Activated CD8-positive, alpha-beta memory T cell treated with anti-CD3 and anti-CD28 coated beads, Interleukin-2, amount 50 U/mL, for 24 hours (primary cell): ENCODE results near the gene BRD1.

Source experiments
- DNase-seq: peaks from one replicate; pipeline ENCODE4 v3.0.0-alpha.2; 2020; ENCODE audit errors: extremely low read depth

The BRD1 gene

DNA sequence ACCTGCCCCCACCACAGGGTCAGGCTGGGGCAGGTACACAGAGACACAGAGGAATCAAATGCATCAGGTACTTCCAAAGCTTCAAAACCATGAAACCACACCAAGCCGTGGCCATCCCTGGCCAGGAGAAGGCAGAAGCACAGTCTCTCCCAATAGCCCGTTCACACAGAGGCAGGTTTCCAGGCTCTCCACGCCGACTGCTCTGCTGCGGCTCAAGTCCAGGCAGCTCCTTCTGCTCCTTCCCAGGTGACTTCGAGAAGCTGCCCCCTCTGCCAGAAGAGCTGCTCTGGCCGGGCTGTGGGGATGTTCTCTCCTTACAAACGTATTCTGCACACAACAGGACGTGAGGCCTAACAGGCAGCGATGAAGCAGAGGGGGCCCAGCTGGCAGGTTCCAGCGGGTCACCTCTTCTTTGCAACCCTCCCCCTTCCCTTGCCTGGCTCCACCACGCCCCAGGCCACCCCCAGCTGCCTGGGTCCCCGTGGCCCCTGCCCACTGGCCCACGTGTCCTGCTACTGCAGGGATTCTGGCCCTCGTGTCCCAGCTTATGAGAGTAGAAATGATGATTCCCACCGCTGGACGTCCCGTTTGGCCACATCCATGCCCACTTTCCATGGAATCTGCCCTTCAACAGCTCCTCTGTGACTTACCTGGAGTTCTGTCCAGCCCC is 26.1 kb downstream of the BRD1 start:
- no peak for DNase-seq

DNA sequence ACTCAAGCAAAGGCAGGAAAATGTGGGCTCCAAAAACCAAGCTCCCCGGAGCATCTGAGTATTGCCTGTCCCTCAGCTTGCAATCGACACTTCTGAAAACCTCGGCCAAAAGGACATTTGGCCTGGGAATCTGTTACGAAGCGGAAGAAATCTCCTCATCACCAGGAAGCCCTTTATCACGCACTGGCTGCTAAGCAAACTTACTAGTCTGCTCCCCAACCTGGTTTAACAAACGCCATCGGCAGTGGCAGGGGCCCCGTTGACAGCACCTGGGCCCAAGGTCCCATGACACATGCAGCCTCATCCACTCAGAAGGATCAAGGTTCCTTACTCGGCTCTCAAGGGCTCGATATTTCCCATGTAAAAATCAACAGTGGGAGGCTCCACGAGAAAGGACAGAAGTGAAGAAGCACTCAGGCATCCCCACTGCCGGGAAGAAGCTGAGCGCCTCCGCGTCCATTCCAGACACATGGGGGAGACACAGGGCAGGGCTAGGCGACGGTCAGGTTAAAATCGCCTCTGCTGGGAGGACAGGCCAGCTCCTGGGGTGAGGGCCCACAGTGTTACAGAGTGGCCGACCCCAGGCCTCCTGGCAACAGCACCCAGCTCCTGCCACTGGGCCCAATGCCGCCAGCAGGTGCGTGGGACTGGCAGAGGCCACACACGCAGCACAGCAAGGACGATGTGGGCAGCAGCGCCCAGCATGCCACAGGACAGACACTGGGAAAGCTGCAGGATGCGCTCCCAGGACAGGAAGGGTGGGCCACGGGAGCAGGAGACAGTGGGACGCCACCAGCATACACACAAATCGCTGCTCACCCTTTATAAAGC is 27.1 kb downstream of the BRD1 start:
- no peak for DNase-seq

DNA sequence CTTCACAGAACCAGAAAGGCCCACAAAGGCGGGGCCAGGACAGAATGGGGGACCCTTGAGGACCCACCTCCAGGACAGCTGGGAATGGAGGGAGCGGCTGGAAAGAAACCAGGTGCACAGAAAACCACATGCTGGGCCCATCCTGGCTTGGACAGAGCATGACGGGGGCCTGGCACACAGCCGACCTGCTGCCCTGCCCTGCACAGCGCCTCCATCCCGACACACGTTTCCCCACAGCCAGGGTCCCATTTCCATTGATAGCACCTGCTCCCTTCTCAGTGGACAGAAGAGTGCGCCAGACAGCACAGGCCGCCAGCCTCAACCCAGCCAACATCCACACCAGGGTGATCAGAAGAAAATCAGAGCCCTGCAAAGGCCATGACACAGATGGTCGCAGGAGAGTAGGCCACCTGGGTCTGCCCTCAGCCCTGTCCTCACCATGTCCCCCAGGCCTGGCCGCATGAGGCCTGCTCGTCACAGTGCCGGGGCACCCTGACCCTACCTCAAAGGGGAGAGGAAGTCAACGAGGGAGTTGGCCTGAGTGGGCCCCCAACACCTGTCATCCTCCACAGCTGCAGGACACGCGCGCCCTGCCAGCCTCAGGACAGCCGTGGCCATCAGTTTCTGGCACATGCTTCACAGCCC is 28.1 kb downstream of the BRD1 start:
- no peak for DNase-seq

DNA sequence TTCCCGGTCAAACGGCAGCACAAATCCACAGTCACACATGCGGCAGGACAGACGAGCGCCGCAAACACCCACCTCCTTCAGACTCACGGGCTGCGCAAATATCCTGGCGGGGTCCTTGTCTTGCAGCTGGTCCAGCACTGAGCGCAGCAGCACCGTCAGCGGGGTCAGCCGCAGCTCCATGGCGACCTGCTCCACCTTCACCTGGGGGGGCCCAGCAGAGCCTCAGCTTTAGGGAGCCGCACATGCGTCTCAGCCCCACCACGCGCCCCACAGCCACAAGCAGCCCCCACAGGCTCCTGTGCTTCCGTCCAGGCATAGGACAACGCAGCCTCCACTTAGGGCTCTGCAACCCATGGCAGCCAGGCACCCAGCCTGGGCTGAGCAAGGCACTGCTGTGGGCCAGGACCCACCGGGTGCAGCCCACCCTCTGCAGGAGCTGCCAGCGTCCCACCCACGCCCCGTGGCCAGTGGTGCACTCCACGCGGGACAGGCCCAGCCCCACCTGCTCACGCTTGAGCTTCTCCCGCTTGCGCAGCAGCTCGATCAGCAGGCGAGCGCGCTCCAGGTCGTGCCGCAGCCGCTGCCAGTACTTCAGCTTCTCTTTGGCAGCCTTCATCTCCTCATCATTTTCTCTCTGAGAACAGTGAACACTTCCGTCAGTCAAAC is 29.1 kb downstream of the BRD1 start:
- no peak for DNase-seq

DNA sequence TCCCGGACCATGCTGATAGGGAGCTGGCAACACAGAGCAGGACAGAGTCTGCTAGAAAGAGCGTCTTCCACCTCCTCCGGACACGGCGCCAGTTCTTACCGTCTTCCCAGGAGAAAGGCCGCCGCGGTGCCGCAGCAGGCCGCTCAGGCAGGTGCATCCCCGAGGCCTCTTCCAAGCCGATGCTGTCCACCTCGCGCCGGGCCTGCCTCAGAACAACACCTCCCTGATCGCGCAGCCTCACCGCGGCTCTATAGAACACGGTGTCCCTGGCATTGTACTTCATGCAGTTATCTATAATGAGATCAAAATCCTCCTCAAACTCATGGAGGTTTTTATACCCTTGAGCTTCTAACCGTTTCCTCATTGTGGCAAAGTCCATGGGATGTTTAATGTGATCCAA is 30.0 kb downstream of the BRD1 start:
- no peak for DNase-seq

DNA sequence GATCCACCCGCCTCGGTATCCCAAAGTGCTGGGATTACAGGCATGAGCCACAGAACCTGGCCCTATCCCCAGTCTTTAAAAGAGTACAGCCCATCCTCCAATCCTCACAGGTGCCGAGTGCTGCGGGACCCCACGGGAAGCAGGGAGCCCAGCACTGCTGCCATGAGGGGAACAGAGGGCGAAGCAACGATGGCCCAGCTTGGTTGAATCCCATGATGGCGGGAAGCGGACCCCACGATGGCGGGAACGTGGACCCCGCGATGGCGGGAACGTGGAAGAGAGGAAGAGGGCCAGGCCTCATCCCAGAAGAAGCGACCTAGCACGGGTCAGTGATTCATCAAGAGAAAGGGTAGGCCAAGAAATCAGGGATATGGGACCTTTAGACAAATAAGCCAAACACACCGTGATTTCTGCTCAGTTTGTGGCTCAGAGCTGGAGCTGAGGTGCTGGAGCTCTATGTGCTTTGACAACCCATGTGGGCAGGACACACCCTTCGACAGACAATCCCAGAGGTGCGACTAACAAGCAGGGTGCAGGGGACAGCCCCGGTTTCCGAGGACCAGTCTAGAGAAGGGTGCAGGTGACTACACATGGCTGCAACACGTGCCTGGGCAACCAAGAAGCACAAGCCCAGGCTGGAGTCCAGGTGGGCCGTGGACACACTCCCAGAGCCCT is 30.9 kb downstream of the BRD1 start:
- DNase-seq = no peak

DNA sequence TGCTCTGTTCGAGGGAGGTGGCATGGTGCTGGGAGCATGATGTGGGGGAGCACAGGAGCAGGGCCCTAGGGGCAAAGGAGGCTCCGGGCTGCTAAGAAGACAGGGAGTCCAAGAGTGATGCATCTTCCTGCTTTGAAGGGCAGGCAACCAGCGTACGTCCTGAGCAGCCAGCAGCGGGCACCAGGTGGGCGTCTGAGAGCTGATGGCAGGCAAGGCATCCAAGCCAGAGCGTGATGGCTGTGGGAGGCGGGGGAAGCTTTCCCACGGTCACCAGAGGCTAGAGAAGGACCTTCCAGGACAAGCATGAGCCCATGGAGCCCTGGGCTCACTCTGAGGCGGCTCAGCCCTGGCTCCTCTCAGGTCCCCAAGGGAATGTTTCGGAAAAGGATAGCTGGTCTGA is 32.2 kb downstream of the BRD1 start:
- DNase-seq = no peak

DNA sequence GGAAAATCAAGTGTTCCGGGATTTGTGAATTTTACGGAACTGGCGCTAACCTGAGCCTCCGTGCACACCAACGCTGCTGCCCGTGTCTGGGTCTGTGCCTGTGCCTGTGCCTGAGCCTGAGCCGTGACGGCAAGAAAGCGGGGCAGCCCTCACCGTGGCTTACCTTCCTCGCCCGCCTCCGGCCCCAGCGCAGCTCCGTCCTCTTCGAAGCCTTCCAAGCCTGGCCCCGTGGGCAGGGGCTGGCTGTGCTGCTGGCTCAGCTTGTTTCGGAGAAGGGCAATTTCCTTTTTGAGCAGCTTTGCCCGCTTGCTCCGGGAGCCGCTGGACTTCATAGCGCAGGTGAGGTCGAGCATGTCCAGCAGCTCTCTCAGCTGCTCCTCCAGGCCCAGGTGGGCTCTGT is 33.8 kb downstream of the BRD1 start:
- no peak for DNase-seq

DNA sequence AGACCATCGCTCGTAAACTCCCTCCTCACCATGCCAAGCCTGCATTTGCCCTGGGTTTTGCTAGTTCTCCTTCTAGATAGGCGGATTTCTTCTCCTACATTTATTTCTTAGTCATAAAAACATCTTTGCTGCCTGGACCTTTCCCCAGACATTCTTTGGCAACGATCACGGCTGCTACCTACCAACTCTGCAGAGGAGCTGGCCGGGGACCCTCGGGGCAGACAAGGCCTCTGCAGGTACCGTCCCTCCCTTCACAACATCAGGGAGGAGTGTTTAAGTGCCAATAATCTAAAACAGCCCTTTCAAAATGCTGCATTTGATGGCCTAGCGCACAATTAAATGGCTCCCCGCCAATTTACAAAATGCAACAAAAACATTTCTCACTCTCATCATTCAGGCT is 34.4 kb downstream of the BRD1 start:
- DNase-seq = no peak

DNA sequence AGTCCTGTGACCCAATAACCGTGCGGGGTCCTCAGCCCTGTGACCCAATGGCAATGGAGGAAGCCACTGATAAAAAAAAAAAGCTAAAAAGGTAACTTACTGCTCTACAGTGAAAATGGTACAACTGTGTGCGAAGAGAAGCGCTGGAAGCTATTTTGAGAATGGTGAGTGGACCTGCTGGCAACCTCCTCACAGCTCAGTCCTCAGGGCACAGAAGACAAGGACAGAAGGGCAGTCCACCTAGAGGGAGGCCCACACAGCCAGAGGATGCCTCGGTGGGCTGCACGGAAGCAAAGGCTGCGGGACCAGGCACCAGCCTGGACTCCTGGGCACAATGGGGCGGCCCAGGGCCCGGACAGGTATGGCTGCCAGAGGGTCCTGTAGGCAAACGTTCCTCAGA is 35.6 kb downstream of the BRD1 start:
- no peak for DNase-seq

DNA sequence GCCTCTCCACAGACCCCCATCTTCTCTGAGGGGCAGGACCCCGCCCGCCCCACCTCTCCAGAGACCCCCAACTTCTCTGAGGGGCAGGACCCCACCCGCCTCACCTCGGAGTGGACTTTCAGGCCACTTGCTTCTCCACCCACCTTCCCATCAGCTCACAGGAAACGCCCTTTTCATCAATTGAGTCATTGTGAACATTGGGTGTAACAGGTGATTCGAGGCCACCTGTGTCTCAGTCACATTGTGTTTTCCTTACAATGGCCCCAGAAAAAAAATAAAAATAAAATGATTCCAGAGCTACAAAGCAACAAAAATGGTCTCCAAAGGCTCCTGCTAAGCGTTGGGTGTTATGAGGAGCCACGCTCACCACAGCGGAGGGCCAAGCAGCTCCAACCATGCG is 36.0 kb downstream of the BRD1 start:
- no peak for DNase-seq

DNA sequence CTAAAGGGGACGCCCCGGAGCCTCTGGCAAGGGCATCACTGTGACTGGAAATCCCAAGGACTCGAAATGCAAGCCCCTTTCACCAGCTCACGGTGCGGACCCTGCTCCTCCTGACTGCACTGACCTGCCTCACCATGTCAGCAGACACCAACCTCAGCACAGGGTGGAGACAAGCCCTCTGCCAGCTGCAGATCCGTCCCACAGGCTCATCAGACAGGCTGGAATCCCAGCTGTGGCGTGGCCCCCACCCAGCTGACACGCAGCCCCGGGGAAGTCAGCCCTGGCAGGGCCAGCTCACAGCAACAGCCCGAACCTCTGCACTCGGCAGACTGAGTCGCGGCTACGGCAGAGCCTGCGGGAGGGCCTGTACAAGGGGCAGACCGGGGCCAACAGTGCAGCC is 36.8 kb downstream of the BRD1 start:
- DNase-seq = no peak

DNA sequence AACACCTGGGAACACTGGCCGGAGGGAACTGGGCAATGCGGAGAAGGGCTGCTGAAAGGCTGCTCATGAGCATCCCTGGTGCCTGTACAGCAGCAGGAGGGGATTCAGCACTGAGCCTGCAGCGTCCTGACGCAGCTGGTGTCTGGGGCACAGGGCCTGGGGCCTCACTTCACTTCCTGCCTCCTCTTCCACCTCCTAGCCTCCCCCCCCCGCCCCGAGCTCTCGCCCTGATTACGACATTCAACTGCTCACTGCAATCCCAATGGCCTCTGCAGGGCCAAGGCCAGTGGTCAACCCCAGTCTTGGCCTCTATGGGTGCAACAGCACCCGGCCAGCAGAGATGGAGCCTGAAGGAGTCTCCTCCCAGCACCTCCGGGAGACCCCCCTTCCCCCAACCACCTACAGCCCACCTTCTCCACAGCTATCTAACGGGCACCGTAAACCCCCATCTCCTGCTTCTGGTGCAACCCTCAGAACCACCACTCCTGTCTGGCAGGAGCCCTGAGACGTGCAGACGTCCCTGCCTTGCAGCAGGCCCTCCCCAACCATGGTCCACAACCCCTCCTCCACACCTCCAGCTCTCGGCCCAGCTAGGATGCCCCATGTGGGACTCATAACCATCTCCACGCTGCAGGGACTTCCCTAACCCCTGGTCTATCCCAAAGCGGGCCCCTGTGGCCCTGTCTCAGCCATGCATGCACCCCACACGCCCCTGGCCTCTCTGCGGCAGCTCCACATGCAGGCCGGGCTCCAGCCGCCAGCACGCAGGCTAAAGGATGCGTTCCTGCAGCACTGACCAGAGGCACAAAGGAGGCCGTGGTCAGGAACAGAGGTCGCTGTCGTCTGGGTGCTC is 38.2 kb downstream of the BRD1 start:
- no peak for DNase-seq

DNA sequence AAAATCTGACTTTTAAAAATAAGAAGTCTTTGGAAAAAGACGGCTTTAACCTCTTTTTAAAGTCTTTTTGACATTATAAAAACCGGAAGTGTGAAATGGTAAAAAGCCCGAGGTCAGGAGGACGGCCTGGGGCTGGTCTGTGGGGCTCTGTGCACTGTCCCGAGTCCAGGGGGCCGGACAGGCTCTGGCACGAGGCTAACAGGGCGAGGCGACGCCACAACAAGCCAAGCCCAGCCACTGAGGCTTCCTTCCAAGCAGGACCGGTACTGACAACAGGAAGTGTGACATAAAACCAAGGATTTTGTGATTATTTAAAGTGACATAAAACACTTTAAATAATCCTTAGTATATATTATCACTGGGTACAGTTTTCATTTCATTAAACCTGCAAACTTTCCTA is 39.2 kb downstream of the BRD1 start:
- DNase-seq = no peak

DNA sequence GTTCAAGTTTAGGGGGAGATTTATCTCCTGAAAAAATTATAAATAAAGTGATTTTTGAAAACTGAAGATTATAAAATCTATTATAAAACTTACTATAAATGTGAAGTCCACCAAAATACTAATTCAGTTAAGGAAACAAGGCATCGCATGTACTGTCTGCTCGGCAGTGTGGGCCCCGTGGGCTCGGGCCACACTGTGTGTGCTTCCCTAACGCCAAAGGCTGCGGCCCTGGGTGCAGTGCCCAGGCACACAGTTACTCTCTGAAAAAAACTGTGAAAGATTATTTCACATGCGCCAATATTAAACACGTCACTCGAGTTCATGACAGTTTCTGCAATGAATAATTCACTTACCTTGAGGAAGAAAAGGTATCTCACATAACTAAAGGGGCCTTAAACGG is 39.8 kb downstream of the BRD1 start:
- DNase-seq = no peak

DNA sequence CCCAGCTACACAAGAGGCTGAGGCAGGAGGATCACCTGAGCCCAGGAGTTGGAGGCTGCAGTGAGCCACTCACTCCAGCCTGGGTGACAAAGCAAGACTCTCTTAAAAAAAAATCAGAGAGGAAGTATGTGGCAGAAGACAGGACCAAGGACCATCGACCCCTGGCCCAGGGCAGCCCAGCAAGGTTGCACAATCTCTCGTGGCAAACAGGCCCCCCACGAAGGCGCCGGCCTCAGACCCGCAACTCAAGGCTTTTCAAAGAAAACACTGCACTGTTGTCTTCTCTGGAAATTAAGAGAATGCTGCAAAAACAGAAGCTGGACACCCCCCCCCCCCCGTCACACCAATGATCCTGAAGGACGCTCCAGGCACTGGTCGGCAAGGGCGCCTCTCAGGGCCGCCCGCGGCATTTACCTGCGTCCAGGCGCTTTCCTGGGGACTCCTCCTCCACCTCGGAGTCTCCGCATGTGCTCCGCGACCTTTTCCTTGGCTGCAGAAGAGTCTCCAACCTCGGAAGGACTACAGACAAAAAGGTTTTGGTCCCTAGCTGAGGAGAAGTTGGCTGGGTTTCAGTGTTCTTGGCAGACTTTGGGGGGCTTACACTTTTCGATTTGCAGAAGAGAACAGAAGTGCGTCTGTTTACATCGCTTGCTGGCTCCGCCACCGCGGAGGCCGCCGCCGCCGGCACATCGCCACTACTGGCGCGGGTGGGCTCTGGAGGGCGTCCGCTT is 40.5 kb downstream of the BRD1 start:
- DNase-seq = no peak

DNA sequence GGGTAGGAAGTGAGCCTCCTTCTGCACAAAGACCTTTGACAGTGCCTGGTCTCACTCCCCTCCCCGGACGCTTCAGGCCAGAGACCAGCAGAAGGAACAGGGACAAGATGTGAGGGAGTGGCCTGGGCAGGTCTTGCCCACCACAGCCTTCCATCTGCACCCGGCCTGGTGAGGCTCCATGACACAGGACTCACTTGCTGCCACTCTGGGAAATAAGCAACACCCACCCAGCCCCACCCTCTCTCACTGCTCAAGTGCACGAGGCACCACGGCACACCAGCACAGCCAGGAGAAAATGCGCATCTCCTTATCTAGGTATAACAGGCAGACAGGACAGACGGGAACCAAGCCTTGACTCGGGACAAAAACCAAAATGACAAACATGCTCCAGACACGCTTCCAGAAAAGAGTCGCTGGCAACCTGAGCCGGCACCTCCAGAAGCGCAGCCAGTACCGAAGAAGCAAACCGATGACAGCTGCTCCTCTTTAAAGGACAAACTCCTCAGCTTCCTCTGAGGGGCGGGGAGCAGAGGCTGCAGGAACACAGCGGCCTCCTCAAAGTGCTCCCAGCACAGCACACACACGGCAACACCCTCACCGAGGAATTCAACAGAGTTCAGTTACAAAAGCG is 41.7 kb downstream of the BRD1 start:
- no peak for DNase-seq

DNA sequence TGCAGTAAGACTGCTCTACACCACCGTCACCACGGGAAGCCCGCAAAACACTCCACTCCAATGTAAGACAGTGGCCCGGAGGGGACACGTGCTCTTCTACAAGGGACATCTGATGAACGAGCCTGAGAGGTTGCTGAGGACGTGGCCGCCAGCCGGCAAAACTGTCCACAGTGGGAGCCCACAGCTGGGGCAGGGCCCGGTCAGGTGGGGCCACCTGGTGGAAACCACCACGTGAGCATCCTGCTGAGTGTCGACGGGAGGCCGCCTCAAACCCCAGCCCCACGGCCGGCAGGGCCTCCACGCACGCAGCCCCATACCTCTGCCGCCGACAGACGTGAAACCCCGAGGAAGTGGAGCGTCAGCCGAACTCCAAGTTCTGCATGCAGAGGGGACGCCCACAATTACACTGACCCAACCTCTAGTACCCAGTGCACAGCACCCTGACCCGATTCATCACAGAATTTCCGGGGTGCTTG is 42.6 kb downstream of the BRD1 start:
- DNase-seq = no peak

DNA sequence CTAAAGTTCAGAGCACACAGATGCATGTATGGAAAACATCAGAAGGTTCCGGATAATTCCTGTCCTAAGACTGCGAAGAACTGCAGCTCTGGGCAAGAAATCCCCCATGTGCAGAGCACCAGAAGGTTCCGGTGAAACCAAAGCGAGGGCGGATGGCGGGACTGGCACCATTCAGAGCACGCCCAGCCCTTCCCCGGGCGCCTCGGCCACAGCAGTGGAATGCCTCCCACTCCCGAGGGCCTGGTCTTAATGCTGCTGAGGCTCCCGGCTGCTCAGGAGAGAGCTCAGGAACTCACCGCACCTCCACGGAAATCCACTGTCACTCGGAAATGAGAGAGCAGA is 43.1 kb downstream of the BRD1 start:
- no peak for DNase-seq
